GM19438 (cell line): ENCODE results near the gene ATL3.
"Not testable (repeated sequence)": the region's sequence is repeated elsewhere in the genome, so short reads cannot be mapped to it uniquely, and the experiment has no call there.

Experiments
- ATAC-seq: cut with Tn5 transposase; IDR thresholded peaks from one replicate; pipeline ENCODE4 v1.9.1; 2021; ENCODE audit warnings: low read depth; ENCODE audit not compliant: unreplicated experiment

ATL3 gene

GRCh38 chr11:63682066-63683021 is 11.2 kb upstream of the ATL3 start:
- peak; percentile 8 for ATAC-seq

- ATAC-seq: peak; percentile 78
Observed at GRCh38 chr11:63681321-63682065, 10.3 kb upstream of the ATL3 start, which contains the start of gene RTN3. Gene RTN3 (plus strand): TSS chr11:63681500. CDS start chr11:63681637, 137 bp downstream.

- no peak for ATAC-seq
Observed at GRCh38 chr11:63680834-63681320, 9.7 kb upstream of the ATL3 start.

GRCh38 chr11:63673579-63673978 is 2.4 kb upstream of the ATL3 start:
- no peak for ATAC-seq

GRCh38 chr11:63672936-63673539 is 1.9 kb upstream of the ATL3 start:
- ATAC-seq: no peak

GRCh38 chr11:63672156-63672463 is 934 bp upstream of the ATL3 start:
- no peak for ATAC-seq

- peak; percentile 34 for ATAC-seq
Observed at GRCh38 chr11:63670433-63671321, 499 bp downstream of the ATL3 start.

GRCh38 chr11:63670096-63670432 is 1.1 kb downstream of the ATL3 start:
- ATAC-seq: no peak

GRCh38 chr11:63667995-63668795 is 3.0 kb downstream of the ATL3 start:
- ATAC-seq: no peak

GRCh38 chr11:63666874-63667273 is 4.3 kb downstream of the ATL3 start:
- ATAC-seq: no peak

GRCh38 chr11:63663809-63664208 is 7.4 kb downstream of the ATL3 start:
- no peak for ATAC-seq

- ATAC-seq: no peak
Observed at GRCh38 chr11:63660972-63661371, 10.2 kb downstream of the ATL3 start.

GRCh38 chr11:63652671-63653070 is 18.5 kb downstream of the ATL3 start:
- no peak for ATAC-seq

- no peak for ATAC-seq
Observed at GRCh38 chr11:63643205-63643604, 28.0 kb downstream of the ATL3 start.

- no peak for ATAC-seq
Observed at GRCh38 chr11:63641727-63642126, 29.4 kb downstream of the ATL3 start.

- ATAC-seq: no peak
Observed at GRCh38 chr11:63639199-63639832, 31.9 kb downstream of the ATL3 start.

GRCh38 chr11:63638436-63638835 is 32.7 kb downstream of the ATL3 start:
- ATAC-seq: not testable (repeated sequence)

- no peak for ATAC-seq
Observed at GRCh38 chr11:63635762-63636465, 35.3 kb downstream of the ATL3 start.
